K562 (cell line): ENCODE data around the gene STAP1. TPM values are rescaled to one million over a fixed set of nuclear protein-coding genes. Genes with fewer than 3 reads are reported as not detected.

Experiments used
- ARID1B ChIP-seq: fragments of 450-650 bp; IDR thresholded peaks from 2 replicates; pipeline ENCODE4 v1.6.1; 2016; ENCODE audit warnings: antibody characterized with exemption, mild to moderate bottlenecking, inconsistent platforms
- FOXP1 ChIP-seq: sonication (generic); formaldehyde crosslinking; IDR thresholded peaks from 2 replicates; pipeline ENCODE4 v1.8.0; 2022; ENCODE audit warnings: mild to moderate bottlenecking, missing genetic modification reagents
- MGA ChIP-seq: fragments of 450-650 bp; IDR thresholded peaks from 2 replicates; pipeline ENCODE4 v1.6.1; 2016; ENCODE audit warnings: mild to moderate bottlenecking, moderate library complexity
- MLLT1 ChIP-seq, 2 experiments: fragments of 450-650 bp; IDR thresholded peaks; 2 replicates each; pipeline ENCODE4 v1.6.1; 2016
- MNT ChIP-seq, 2 experiments: fragments of 450-650 bp; conservative IDR thresholded peaks; 2 replicates each; pipeline ENCODE4 v1.6.1; 2017; ENCODE audit warnings: mild to moderate bottlenecking in 2 of 2, moderate library complexity in 2 of 2
- NR4A1 ChIP-seq, 2 experiments: fragments of 250-450 bp in 1 of 2; fragments of 450-650 bp in 1 of 2; sonication (Bioruptor Pico) in 1 of 2; IDR thresholded peaks; 2 replicates each; pipeline versions ENCODE4 v1.4.0 to v1.6.1; 2016 to 2020; ENCODE audit warnings: mild to moderate bottlenecking in 2 of 2, missing compliant biosample characterization in 1 of 2, missing genetic modification characterization in 1 of 2, moderate library complexity in 1 of 2
- SAFB2 ChIP-seq: fragments of 200-400 bp; formaldehyde crosslinking; IDR thresholded peaks from 2 replicates; pipeline ENCODE4 v1.6.1; 2018; ENCODE audit warnings: borderline replicate concordance, low read length, low read depth, moderate library complexity; ENCODE audit not compliant: severe bottlenecking
- polyA plus RNA-seq, 8 experiments: library from polyadenylated mRNA; depleted of rRNA in 4 of 8; stranded (reverse) in 5 of 8; unstranded in 3 of 8; fragments of >200 nt; fragmentation: Nextera tagmentation in 2 of 8; fragmentation: Illumina TruSeq in 1 of 8; extraction: Ambion mirVana in 2 of 8; extraction: Trizol in 1 of 8; gene quantifications; 2 replicates each; pipeline versions ENCODE4 v1.2.1 to v1.2.3, GENCODE V29; 2011 to 2014; ENCODE audit warnings: inconsistent platforms in 1 of 8, missing spikeins in 1 of 8
- total RNA-seq, 7 experiments: library from RNA; depleted of rRNA in 6 of 7; stranded (reverse); fragments of >200 nt in 6 of 7; fragmentation: Illumina TruSeq in 2 of 7; extraction: Trizol in 2 of 7; gene quantifications; 2 replicates each; pipeline versions ENCODE4 v1.2.1 to v1.2.3, GENCODE V29; 2011 to 2021; ENCODE audit warnings: low replicate concordance in 1 of 7
- TF ChIP-seq, protein P1 (sequence below), 2 experiments: IDR thresholded peaks; 2 replicates each; pipeline ENCODE4 v1.6.1; 2011; ENCODE audit warnings: borderline replicate concordance in 1 of 2, control low read depth in 1 of 2, low read depth in 1 of 2, low read length in 1 of 2, mild to moderate bottlenecking in 1 of 2, mixed read lengths in 1 of 2, moderate library complexity in 1 of 2; ENCODE audit not compliant: insufficient read depth in 1 of 2, insufficient read length in 1 of 2, poor library complexity in 1 of 2, severe bottlenecking in 1 of 2; ENCODE audit errors: extremely low read depth in 1 of 2

STAP1 gene
- total and polyA plus RNA-seq, 9 of the 15 experiments (the other 6 are each of a cell fraction or from before 2014, with no cell fraction given): 0.50 to 5.6 (median 1.4) TPM

- TF ChIP-seq MLLT1 (IDR thresholded peaks at IDR 0.05) (peak in 1 of 2 experiments; percentile 67; a peak in 3 of 4 replicates), FOXP1 (CRISPR knock-in tag) (peak; percentile 66; the same call in 1 of the 2 replicates), ARID1B (no peak), SAFB2 (no peak), MNT (conservative IDR thresholded peaks at IDR 0.05) (peak in 1 of 2 experiments; percentile 85), NR4A1 (CRISPR knock-in tag; IDR thresholded peaks at IDR 0.05) (0 out of 2 replicates have a peak, but pooled peaks have one; percentile 39), NR4A1 (tag; IDR thresholded peaks at IDR 0.05) (peak; percentile 56; the same call in 1 of the 2 replicates), MGA (0 out of 2 replicates have a peak, but pooled peaks have one; percentile 7)
- TF ChIP-seq, protein P1, sequence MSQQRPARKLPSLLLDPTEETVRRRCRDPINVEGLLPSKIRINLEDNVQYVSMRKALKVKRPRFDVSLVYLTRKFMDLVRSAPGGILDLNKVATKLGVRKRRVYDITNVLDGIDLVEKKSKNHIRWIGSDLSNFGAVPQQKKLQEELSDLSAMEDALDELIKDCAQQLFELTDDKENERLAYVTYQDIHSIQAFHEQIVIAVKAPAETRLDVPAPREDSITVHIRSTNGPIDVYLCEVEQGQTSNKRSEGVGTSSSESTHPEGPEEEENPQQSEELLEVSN (IDR thresholded peaks at IDR 0.05; ENCODE audit: borderline replicate concordance in 1 of 2, extremely low read depth in 1 of 2, insufficient read depth in 1 of 2, insufficient read length in 1 of 2, low read depth in 1 of 2, low read length in 1 of 2, poor library complexity in 1 of 2, severe bottlenecking in 1 of 2): peak; percentile 20 to 63
These were observed 13.1 kb upstream of the STAP1 start, which contains the start of gene CENPC (continued) for GRCh38 chr4:67545199-67546003.
